Thyroid gland (tissue), 4 donors: ENCODE measurements around the gene MAMDC4. TPM values are rescaled to one million over a fixed set of nuclear protein-coding genes. Genes with fewer than 3 reads are reported as not detected.
"Not testable (repeated sequence)": the region's sequence is repeated elsewhere in the genome, so short reads cannot be mapped to it uniquely, and the experiment has no call there.

ENCODE experiments used
- DNase-seq, 2 donors: peaks; one replicate each; pipeline ENCODE4 v3.0.0-alpha.2; 2019
- H3K27ac ChIP-seq, 3 donors: fragments of 200-600 bp; sonication (generic); 1 replicate in 2 of 3; 2 replicates in 1 of 3; pipeline ENCODE4 v1.5.1; 2016 to 2019; ENCODE audit warnings: mild to moderate bottlenecking in 1 of 3, moderate library complexity in 1 of 3
- H3K27me3 ChIP-seq: fragments of 200-600 bp; sonication (generic); one replicate; pipeline ENCODE4 v1.5.1; 2019
- H3K36me3 ChIP-seq, 2 donors: fragments of 200-600 bp; sonication (generic); one replicate each; pipeline ENCODE4 v1.5.1; 2016 to 2019
- H3K4me1 ChIP-seq, 2 donors: fragments of 200-600 bp; sonication (generic); one replicate each; pipeline ENCODE4 v1.5.1; 2017 to 2019
- H3K4me3 ChIP-seq, 3 donors: fragments of 200-600 bp; sonication (generic); replicated peaks in 1 of 3; 1 replicate in 2 of 3; 2 replicates in 1 of 3; pipeline ENCODE4 v1.5.1; 2016; ENCODE audit warnings: mild to moderate bottlenecking in 1 of 3
- H3K9me3 ChIP-seq: fragments of 200-600 bp; sonication (generic); one replicate; pipeline ENCODE4 v1.5.1; 2017
- POLR2A ChIP-seq, 2 donors: fragments of 450-650 bp; IDR thresholded peaks; one replicate each; pipeline ENCODE4 v1.6.1; 2017; ENCODE audit warnings: antibody characterized with exemption in 2 of 2, mild to moderate bottlenecking in 2 of 2, moderate library complexity in 1 of 2
- WGBS, 2 donors: methylation state at CpG; one replicate each; pipeline ENCODE4 v1.1.5; 2017; 5-methylcytosine and 5-hydroxymethylcytosine counted together
- intact Hi-C: fragments of 100-400 bp; cut with DNase I; formaldehyde crosslinking; loops from one replicate; pipeline ENCODE4 v1.15.1; 2023
- total RNA-seq, 4 donors: library from RNA; depleted of rRNA; stranded (reverse); fragments of >200 nt; gene quantifications; one replicate each; pipeline ENCODE4 v1.2.3, GENCODE V29; 2016
- TF ChIP-seq, protein P1 (sequence below), 6 experiments: fragments of 200-600 bp in 3 of 6; fragments of 450-650 bp in 3 of 6; sonication (generic) in 3 of 6; IDR thresholded peaks; one replicate each; pipeline ENCODE4 v1.5.1; 2016 to 2019; ENCODE audit warnings: antibody characterized with exemption in 6 of 6, mild to moderate bottlenecking in 2 of 6, inconsistent platforms in 1 of 6, moderate library complexity in 1 of 6

MAMDC4 gene
- total RNA-seq, 4 donors from 2014 or later = 4.1 to 20.4 (median 9.0) TPM

DNA sequence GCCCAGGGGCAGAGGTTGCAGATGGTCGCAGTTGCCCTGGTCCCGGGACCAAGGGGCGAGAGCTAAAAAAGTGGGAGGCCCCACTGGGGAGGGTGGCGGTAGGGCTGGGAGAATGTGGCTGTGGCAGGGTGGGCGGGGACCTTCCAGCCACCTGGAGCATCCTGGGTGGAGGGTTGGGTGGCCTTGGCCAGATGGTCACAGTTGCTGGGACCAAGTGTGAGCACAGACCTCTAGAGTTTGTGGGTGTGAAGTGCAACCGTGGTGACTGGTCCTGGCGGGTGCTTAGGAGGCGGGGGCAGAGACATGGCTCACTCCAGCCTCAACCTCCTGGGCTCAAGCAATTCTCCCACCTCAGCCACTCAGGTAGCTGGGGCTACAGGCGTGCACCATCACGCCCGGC is 28.5 kb downstream of the MAMDC4 start:
- DNase-seq = no peak
- intact Hi-C loops = no loop called here
- H3K9me3 ChIP-seq = no peaks in the 10 kb centered on the region
- WGBS, 2 donors = 84 to 86% methylated on average over 10 to 11 of the region's 11 CpGs
- no peak overlapping the region for H3K27ac ChIP-seq
- TF ChIP-seq POLR2A (IDR thresholded peaks at IDR 0.05) = no peak
- TF ChIP-seq, protein P1, sequence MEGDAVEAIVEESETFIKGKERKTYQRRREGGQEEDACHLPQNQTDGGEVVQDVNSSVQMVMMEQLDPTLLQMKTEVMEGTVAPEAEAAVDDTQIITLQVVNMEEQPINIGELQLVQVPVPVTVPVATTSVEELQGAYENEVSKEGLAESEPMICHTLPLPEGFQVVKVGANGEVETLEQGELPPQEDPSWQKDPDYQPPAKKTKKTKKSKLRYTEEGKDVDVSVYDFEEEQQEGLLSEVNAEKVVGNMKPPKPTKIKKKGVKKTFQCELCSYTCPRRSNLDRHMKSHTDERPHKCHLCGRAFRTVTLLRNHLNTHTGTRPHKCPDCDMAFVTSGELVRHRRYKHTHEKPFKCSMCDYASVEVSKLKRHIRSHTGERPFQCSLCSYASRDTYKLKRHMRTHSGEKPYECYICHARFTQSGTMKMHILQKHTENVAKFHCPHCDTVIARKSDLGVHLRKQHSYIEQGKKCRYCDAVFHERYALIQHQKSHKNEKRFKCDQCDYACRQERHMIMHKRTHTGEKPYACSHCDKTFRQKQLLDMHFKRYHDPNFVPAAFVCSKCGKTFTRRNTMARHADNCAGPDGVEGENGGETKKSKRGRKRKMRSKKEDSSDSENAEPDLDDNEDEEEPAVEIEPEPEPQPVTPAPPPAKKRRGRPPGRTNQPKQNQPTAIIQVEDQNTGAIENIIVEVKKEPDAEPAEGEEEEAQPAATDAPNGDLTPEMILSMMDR (IDR thresholded peaks at IDR 0.05) = no peak
- H3K4me3 ChIP-seq = no peak overlapping the region
- H3K27me3 ChIP-seq = no peaks in the 10 kb centered on the region
- no peaks in the 10 kb centered on the region for H3K36me3 ChIP-seq
- peaks cover 2 to 29% of the 10 kb centered on the region in 2 donors for H3K4me1 ChIP-seq

DNA sequence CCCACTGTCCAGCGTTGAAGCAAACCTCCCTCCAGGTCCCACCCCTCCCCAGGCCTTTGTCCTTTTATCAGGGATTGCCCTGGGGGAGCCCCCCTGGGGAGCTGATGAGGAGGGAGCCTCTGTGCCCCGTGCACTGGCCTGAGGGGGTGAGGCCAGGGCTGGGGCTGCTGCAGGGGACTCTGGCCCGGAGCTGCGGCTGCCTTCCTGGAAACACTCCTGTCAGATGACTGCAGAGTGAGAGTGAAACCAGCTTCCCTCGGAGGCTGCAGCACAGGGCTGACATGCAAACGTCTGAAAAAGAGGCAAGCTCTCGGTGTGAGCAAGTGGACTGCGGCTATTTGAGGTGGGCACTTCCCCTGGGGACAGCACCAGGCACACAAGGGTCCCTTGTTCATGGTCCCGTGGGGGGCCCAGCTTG is 29.6 kb downstream of the MAMDC4 start:
- no peak for TF ChIP-seq POLR2A (IDR thresholded peaks at IDR 0.05)
- TF ChIP-seq, protein P1 (IDR thresholded peaks at IDR 0.05) = no peak
- Histone ChIP-seq H3K36me3 (no peaks in the 10 kb centered on the region), H3K27me3 (no peaks in the 10 kb centered on the region), H3K27ac (peak overlapping the region in 1 of 3 donors; percentile 24), H3K9me3 (no peaks in the 10 kb centered on the region), H3K4me1 (peaks cover 4 to 30% of the 10 kb centered on the region in 2 donors), H3K4me3 (peak overlapping the region in 1 of 3 donors; percentile 4)
- no peak for DNase-seq
- intact Hi-C loops = no loop called here
- 21 to 28% methylated on average over 8 to 9 of the region's 9 CpGs for WGBS, 2 donors

DNA sequence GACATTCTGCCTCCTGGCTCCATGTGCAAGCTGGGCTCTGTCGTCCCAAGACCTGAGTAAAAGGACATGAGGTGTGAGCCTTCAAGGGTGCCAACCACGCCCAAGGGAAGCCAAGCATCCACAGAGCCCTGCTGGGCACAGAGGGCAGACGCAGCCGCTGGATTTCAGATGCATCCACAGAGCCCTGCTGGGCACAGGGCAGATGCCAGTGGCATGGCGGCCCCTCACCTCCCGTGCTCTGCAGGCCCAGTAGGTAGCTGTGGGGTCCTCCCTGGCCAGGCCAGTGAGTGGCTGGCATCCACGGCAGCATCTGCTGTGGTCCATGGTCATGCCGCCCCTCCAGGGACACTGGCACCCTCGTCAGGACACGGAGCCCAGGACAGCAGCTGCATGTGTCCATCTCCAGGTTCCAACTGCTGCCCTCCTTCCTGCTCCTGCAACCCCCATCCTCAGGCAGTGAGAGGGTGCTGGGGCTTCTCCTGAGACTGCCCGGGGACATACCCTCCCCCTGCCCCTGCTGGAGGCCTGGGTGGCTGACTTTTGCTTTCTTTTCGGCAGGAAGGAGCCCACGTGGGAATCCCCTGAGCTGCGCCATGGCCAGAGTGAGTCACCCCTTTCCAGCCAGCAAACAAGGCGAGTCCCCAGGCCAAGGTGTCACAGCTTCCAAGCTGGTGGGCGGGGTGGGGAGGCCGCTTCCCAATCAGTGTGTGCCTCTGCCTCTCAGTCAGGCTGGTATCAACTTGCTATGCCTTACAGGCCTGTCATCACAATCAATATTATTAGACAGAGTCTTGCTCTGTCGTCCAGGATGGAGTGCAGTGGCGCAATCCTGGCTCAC is 30.2 kb downstream of the MAMDC4 start:
- Histone ChIP-seq H3K36me3 (no peaks in the 10 kb centered on the region), H3K27me3 (no peaks in the 10 kb centered on the region), H3K9me3 (no peaks in the 10 kb centered on the region), H3K4me1 (peaks cover 4 to 27% of the 10 kb centered on the region in 2 donors), H3K4me3 (peak overlapping the region in 1 of 3 donors; percentile 4), H3K27ac (peak overlapping the region in 1 of 3 donors; percentile 10)
- WGBS, 2 donors = 24 to 75% methylated on average over 3 to 8 of the region's 19 CpGs
- no peak for TF ChIP-seq POLR2A (IDR thresholded peaks at IDR 0.05)
- intact Hi-C loops = no loop called here
- DNase-seq = peak in 1 of 2 donors; percentile 23

DNA sequence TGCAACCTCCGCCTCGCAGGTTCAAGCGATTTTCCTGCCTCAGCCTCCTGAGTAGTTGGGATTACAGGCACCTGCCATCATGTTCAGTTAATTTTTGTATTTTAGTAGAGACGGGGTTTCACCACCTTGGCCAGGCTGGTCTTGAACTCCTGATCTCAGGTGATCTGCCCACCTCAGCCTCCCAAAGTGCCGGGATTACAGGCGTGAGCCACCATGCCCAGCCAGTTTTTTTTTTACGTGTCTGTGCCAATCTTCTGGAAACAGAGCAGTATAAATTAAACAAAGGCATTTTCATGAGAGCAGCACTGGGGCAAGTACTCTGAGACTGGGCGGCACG is 30.8 kb downstream of the MAMDC4 start:
- peak overlapping the region in 1 of 3 donors; percentile 10 for H3K27ac ChIP-seq
- 86 to 92% methylated on average over 6 to 9 of the region's 9 CpGs for WGBS, 2 donors

DNA sequence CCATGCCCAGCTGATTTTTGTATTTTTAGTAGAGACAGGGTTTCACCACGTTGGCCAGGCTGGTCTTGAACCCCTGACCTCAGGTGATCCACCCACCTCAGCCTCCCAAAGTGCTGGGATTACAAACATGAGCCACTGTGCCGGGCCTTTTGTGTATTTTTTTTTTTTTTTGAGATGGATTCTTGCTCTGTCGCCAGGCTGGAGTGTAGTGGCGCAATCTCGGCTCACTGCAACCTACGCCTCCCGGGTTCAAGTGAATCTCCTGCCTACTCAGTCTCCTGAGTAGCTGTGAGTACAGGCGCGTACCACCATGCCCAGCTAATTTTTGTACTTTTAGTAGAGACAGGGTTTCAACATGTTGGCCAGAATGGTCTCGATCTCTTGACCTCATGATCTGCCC is 31.5 kb downstream of the MAMDC4 start:
- DNase-seq, H3K36me3 ChIP-seq, intact Hi-C loops, H3K27me3 ChIP-seq, H3K4me3 ChIP-seq, H3K27ac ChIP-seq, H3K9me3 ChIP-seq: not testable (repeated sequence)
- WGBS, 2 donors = 88 to 89% methylated on average over 10 of the region's 10 CpGs
- peaks cover 4 to 33% of the 10 kb centered on the region in 2 donors for H3K4me1 ChIP-seq

More for the DNA sequence above, 30.8 kb downstream of the MAMDC4 start:
- H3K4me3 ChIP-seq, H3K9me3 ChIP-seq, H3K27me3 ChIP-seq, H3K36me3 ChIP-seq, intact Hi-C loops, DNase-seq: not testable (repeated sequence)
- H3K4me1 ChIP-seq = peaks cover 4 to 33% of the 10 kb centered on the region in 2 donors

DNA sequence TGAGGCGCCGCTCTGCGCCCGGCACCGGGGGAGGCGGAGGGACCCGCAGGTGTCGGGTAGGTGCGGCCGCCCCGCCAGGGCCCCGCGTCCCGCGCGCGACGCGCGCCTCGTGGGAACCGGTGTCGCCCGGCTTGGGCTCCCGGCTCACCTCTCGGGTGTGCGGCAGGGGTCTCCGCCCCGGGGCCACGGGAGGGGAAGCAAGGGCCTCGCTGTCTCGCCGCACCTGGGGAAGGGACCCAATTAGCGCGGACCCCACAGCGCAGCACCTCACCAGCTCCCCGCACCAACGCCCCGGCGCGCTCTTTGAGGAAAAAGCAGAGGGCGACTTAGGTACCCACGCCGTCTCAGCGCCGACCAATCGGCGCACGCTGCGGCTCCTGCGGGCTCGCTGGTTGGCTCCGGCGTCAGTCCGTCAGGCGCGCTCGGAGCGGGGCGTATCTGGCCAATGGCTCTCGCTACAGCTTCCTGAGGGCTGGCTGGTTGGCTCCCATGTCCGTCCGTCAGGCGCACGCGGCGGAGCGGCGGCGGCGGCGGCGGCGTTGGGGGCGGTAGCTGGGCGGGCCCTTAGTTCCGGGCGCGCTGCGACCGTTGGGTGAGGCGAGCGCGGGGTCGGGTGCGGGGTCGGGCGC is 33.9 kb downstream of the MAMDC4 start, which contains the start of gene TRAF2:
Gene TRAF2, plus strand, starts transcription at position 567 of the 629 bp plus-strand sequence. CDS start 12,225 bp downstream, outside the sequence.
- peak within 1 kb of the TSS; percentile 46 to 95 (median 50) for H3K4me3 ChIP-seq
- TF ChIP-seq, protein P1 (IDR thresholded peaks at IDR 0.05) = no peak
- TF ChIP-seq POLR2A (IDR thresholded peaks at IDR 0.05) = peak; percentile 19 to 72
- no peaks in the 10 kb centered on the region for H3K36me3 ChIP-seq
- peak within 1 kb of the TSS; percentile 20 to 81 (median 77) for H3K27ac ChIP-seq
- peaks cover 4 to 36% of the 10 kb centered on the region in 2 donors for H3K4me1 ChIP-seq
- intact Hi-C loops = loop anchor here (5.0 kb wide), 1 partner anchor 56 kb away; the partner anchor contains the start of gene FBXW5
- 0% methylated on average over 16 to 19 of the region's 88 CpGs for WGBS, 2 donors
- DNase-seq = peak; percentile 97
- no peaks in the 10 kb centered on the region for H3K27me3 ChIP-seq
- no peaks in the 10 kb centered on the region for H3K9me3 ChIP-seq
